Activated T-cell treated with anti-CD3 and anti-CD28 coated beads, Interleukin-2, amount 50 U/mL, for 24 hours (primary cell): ENCODE measurements around the gene RYK.
"Not testable (repeated sequence)": the region's sequence is repeated elsewhere in the genome, so short reads cannot be mapped to it uniquely, and the experiment has no call there.

ENCODE experiments used
- DNase-seq: peaks from one replicate; pipeline ENCODE4 v3.0.0-alpha.2; 2020
- H3K27ac Mint-ChIP-seq: 2 replicates; pipeline ENCODE4 v1.8.0; 2020; ENCODE audit warnings: mild to moderate bottlenecking, mixed read lengths
- H3K27me3 Mint-ChIP-seq: 2 replicates; pipeline ENCODE4 v1.8.0; 2020; ENCODE audit warnings: mixed read lengths
- H3K36me3 Mint-ChIP-seq: 2 replicates; pipeline ENCODE4 v1.8.0; 2020; ENCODE audit warnings: low read depth, mixed read lengths
- H3K4me1 Mint-ChIP-seq: 2 replicates; pipeline ENCODE4 v1.8.0; 2020; ENCODE audit warnings: low read depth, mixed read lengths
- H3K4me3 Mint-ChIP-seq: 2 replicates; pipeline ENCODE4 v1.8.0; 2020; ENCODE audit warnings: mild to moderate bottlenecking, moderate library complexity, mixed read lengths
- H3K9me3 Mint-ChIP-seq: 2 replicates; pipeline ENCODE4 v1.8.0; 2020; ENCODE audit warnings: mixed read lengths

RYK gene

GRCh38 chr3:134216191-134216764, 34.4 kb downstream of the RYK start:
- H3K9me3 Mint-ChIP-seq, result no peaks in the 10 kb centered on the region
- no peak overlapping the region for H3K27ac Mint-ChIP-seq
- DNase-seq, result no peak
- peaks cover 42% of the 10 kb centered on the region for H3K4me1 Mint-ChIP-seq
- no peak overlapping the region for H3K4me3 Mint-ChIP-seq
- H3K36me3 Mint-ChIP-seq, result peaks cover 46% of the 10 kb centered on the region
- no peaks in the 10 kb centered on the region for H3K27me3 Mint-ChIP-seq

- Mint-ChIP-seq H3K27ac (no peak overlapping the region), H3K27me3 (no peaks in the 10 kb centered on the region), H3K4me1 (peaks cover 36% of the 10 kb centered on the region)
These were observed 36.4 kb downstream of the RYK start for GRCh38 chr3:134214239-134214638.

GRCh38 chr3:134212967-134213665, 37.5 kb downstream of the RYK start:
- Mint-ChIP-seq H3K9me3 (no peaks in the 10 kb centered on the region), H3K4me3 (no peak overlapping the region), H3K36me3 (peaks cover 52% of the 10 kb centered on the region), H3K4me1 (peaks cover 32% of the 10 kb centered on the region), H3K27me3 (no peaks in the 10 kb centered on the region), H3K27ac (no peak overlapping the region)
- DNase-seq, result peak; percentile 92

More at GRCh38 chr3:134214239-134214638, 36.4 kb downstream of the RYK start:
- no peak for DNase-seq
- Mint-ChIP-seq H3K9me3 (no peaks in the 10 kb centered on the region), H3K4me3 (no peak overlapping the region), H3K36me3 (peaks cover 50% of the 10 kb centered on the region)

GRCh38 chr3:134211797-134212196, 38.9 kb downstream of the RYK start:
- no peak for DNase-seq
- Mint-ChIP-seq H3K36me3 (peaks cover 55% of the 10 kb centered on the region), H3K9me3 (no peaks in the 10 kb centered on the region), H3K4me3 (no peak overlapping the region), H3K27me3 (no peaks in the 10 kb centered on the region), H3K27ac (no peak overlapping the region), H3K4me1 (peaks cover 25% of the 10 kb centered on the region)

GRCh38 chr3:134205451-134205850, 45.2 kb downstream of the RYK start:
- H3K27me3 Mint-ChIP-seq, result no peaks in the 10 kb centered on the region
- H3K9me3 Mint-ChIP-seq, result no peaks in the 10 kb centered on the region
- no peak overlapping the region for H3K27ac Mint-ChIP-seq
- H3K4me3 Mint-ChIP-seq, result no peak overlapping the region
- H3K36me3 Mint-ChIP-seq, result peaks cover 83% of the 10 kb centered on the region
- no peak for DNase-seq
- H3K4me1 Mint-ChIP-seq, result peaks cover 5% of the 10 kb centered on the region

- Mint-ChIP-seq H3K4me1 (peaks cover 18% of the 10 kb centered on the region), H3K27ac (peak overlapping the region; percentile 1), H3K36me3 (peaks cover 78% of the 10 kb centered on the region), H3K27me3 (no peaks in the 10 kb centered on the region), H3K9me3 (peaks cover 2% of the 10 kb centered on the region), H3K4me3 (no peak overlapping the region)
- DNase-seq, result no peak
These were observed 49.2 kb downstream of the RYK start for GRCh38 chr3:134201201-134202130.

GRCh38 chr3:134199880-134200279, 50.8 kb downstream of the RYK start:
- not testable (repeated sequence) for H3K4me3 Mint-ChIP-seq, H3K27ac Mint-ChIP-seq, H3K27me3 Mint-ChIP-seq, DNase-seq, H3K9me3 Mint-ChIP-seq
- peaks cover 18% of the 10 kb centered on the region for H3K4me1 Mint-ChIP-seq
- peaks cover 77% of the 10 kb centered on the region for H3K36me3 Mint-ChIP-seq

- H3K27ac Mint-ChIP-seq, result peak overlapping the region; percentile 31
- H3K36me3 Mint-ChIP-seq, result peaks cover 79% of the 10 kb centered on the region
These were observed 51.4 kb downstream of the RYK start for GRCh38 chr3:134199240-134199639.

GRCh38 chr3:134198414-134198813, 52.2 kb downstream of the RYK start:
- H3K4me3 Mint-ChIP-seq, result no peak overlapping the region
- no peaks in the 10 kb centered on the region for H3K27me3 Mint-ChIP-seq
- H3K36me3 Mint-ChIP-seq, result peaks cover 85% of the 10 kb centered on the region

More at GRCh38 chr3:134199240-134199639, 51.4 kb downstream of the RYK start:
- Mint-ChIP-seq H3K27me3 (no peaks in the 10 kb centered on the region), H3K4me3 (no peak overlapping the region), H3K9me3 (peaks cover 2% of the 10 kb centered on the region), H3K4me1 (peaks cover 18% of the 10 kb centered on the region)
- no peak for DNase-seq

GRCh38 chr3:134197681-134198261, 52.9 kb downstream of the RYK start:
- Mint-ChIP-seq H3K36me3 (peaks cover 88% of the 10 kb centered on the region), H3K27me3 (no peaks in the 10 kb centered on the region)

More at GRCh38 chr3:134198414-134198813, 52.2 kb downstream of the RYK start:
- H3K9me3 Mint-ChIP-seq, result peaks cover 2% of the 10 kb centered on the region
- no peak overlapping the region for H3K27ac Mint-ChIP-seq
- peaks cover 18% of the 10 kb centered on the region for H3K4me1 Mint-ChIP-seq
- DNase-seq, result no peak

GRCh38 chr3:134194247-134194646, 56.4 kb downstream of the RYK start:
- no peak for DNase-seq
- Mint-ChIP-seq H3K9me3 (no peaks in the 10 kb centered on the region), H3K4me3 (no peak overlapping the region), H3K4me1 (peaks cover 13% of the 10 kb centered on the region), H3K36me3 (peaks cover 87% of the 10 kb centered on the region), H3K27me3 (no peaks in the 10 kb centered on the region), H3K27ac (no peak overlapping the region)

More at GRCh38 chr3:134197681-134198261, 52.9 kb downstream of the RYK start:
- Mint-ChIP-seq H3K4me3 (no peak overlapping the region), H3K4me1 (peaks cover 18% of the 10 kb centered on the region), H3K9me3 (peaks cover 2% of the 10 kb centered on the region), H3K27ac (no peak overlapping the region)
- no peak for DNase-seq

GRCh38 chr3:134190250-134190649, 60.4 kb downstream of the RYK start:
- Mint-ChIP-seq H3K9me3 (no peaks in the 10 kb centered on the region), H3K36me3 (peaks cover 89% of the 10 kb centered on the region), H3K27ac (no peak overlapping the region), H3K4me1 (no peaks in the 10 kb centered on the region), H3K27me3 (no peaks in the 10 kb centered on the region), H3K4me3 (no peak overlapping the region)
- no peak for DNase-seq

GRCh38 chr3:134189849-134190248, 60.8 kb downstream of the RYK start:
- Mint-ChIP-seq H3K9me3 (no peaks in the 10 kb centered on the region), H3K27me3 (no peaks in the 10 kb centered on the region), H3K4me3 (no peak overlapping the region), H3K27ac (no peak overlapping the region), H3K4me1 (no peaks in the 10 kb centered on the region), H3K36me3 (peaks cover 88% of the 10 kb centered on the region)
- DNase-seq, result no peak

- Mint-ChIP-seq H3K4me1 (peaks cover 5% of the 10 kb centered on the region), H3K27ac (no peak overlapping the region), H3K9me3 (no peaks in the 10 kb centered on the region), H3K36me3 (peaks cover 71% of the 10 kb centered on the region), H3K4me3 (no peak overlapping the region), H3K27me3 (no peaks in the 10 kb centered on the region)
- no peak for DNase-seq
These were observed 64.3 kb downstream of the RYK start for GRCh38 chr3:134186391-134186790.
